Activated CD4-positive, alpha-beta T cell treated with anti-CD3 and anti-CD28 coated beads for 36 hours (primary cell): Measurements from ENCODE around the gene SZT2. TPM values are rescaled to one million over a fixed set of nuclear protein-coding genes. Genes with fewer than 3 reads are reported as not detected.
A peak's percentile ranks its signal among the peaks of the same experiment; 100 is the strongest.

Experiments used
- ATAC-seq: fragments of 200-7000 bp; cut with Tn5 transposase; one replicate; pipeline ENCODE4 v1.10.0; 2021; ENCODE audit warnings: mild to moderate bottlenecking, moderate library complexity
- CTCF ChIA-PET: fragments of 350-600 bp; sonication (Branson Sonifier 250); formaldehyde crosslinking; loops from one replicate; lab custom pipeline; 2021; ENCODE audit warnings: antibody characterized with exemption; lab: Charles Lee
- POLR2A ChIA-PET: fragments of 350-600 bp; sonication (Branson Sonifier 250); formaldehyde crosslinking; loops from one replicate; lab custom pipeline; 2021; ENCODE audit warnings: antibody characterized with exemption, inconsistent platforms; lab: Charles Lee
- DNase-seq: peaks from one replicate; pipeline ENCODE4 v3.0.0-alpha.2; 2020
- H3K27ac Mint-ChIP-seq: one replicate; pipeline ENCODE4 v1.8.0; 2021; ENCODE audit warnings: mixed read lengths
- H3K27me3 Mint-ChIP-seq: one replicate; pipeline ENCODE4 v1.8.0; 2021; ENCODE audit warnings: mixed read lengths
- H3K36me3 Mint-ChIP-seq: one replicate; pipeline ENCODE4 v1.8.0; 2021; ENCODE audit warnings: low read depth, mixed read lengths
- H3K4me1 Mint-ChIP-seq: one replicate; pipeline ENCODE4 v1.8.0; 2021; ENCODE audit warnings: mixed read lengths
- H3K4me3 Mint-ChIP-seq: one replicate; pipeline ENCODE4 v1.8.0; 2021; ENCODE audit warnings: mild to moderate bottlenecking, moderate library complexity, mixed read lengths
- H3K9me3 Mint-ChIP-seq: one replicate; pipeline ENCODE4 v1.8.0; 2021; ENCODE audit warnings: low read depth, mixed read lengths
- intact Hi-C, 2 experiments: fragments of 100-400 bp; cut with DNase I in 1 of 2; cut with micrococcal nuclease in 1 of 2; formaldehyde crosslinking; loops; one replicate each; pipeline versions ENCODE4 v1.14.2 to v1.15.1; 2022 to 2024; cut with DNase I, micrococcal nuclease
- total RNA-seq, 2 experiments: library from RNA; stranded (reverse); gene quantifications; one replicate each; pipeline ENCODE4 v1.2.3, GENCODE V29; 2021

Gene SZT2
- total RNA-seq, 2 experiments from 2014 or later = 33.6 to 36.3 TPM

- intact Hi-C loops = no loop called here
- ChIA-PET CTCF (no interaction called here), POLR2A (no interaction called here)
- peaks cover 31% of the 10 kb centered on the region for H3K36me3 Mint-ChIP-seq
- ATAC-seq (no peak), DNase-seq (peak; percentile 1)
- no peak overlapping the region for H3K27ac Mint-ChIP-seq
- H3K27me3 Mint-ChIP-seq = no peaks in the 10 kb centered on the region
- H3K4me1 Mint-ChIP-seq = no peaks in the 10 kb centered on the region
- no peak overlapping the region for H3K4me3 Mint-ChIP-seq
- H3K9me3 Mint-ChIP-seq = no peaks in the 10 kb centered on the region
Measured at GRCh38 chr1:43436371-43436770, 46.7 kb downstream of the SZT2 start.

- Mint-ChIP-seq H3K4me3 (no peak overlapping the region), H3K36me3 (peaks cover 28% of the 10 kb centered on the region), H3K4me1 (no peaks in the 10 kb centered on the region), H3K27me3 (no peaks in the 10 kb centered on the region), H3K27ac (no peak overlapping the region), H3K9me3 (no peaks in the 10 kb centered on the region)
- ATAC-seq (no peak), DNase-seq (peak; percentile 1)
- POLR2A ChIA-PET = no interaction called here
- intact Hi-C loops = no loop called here
- CTCF ChIA-PET = interaction anchor here (1.0 kb wide), 1 partner anchor 17 kb away, joined by 7 read pairs; the partner anchor contains the start of gene HYI
Measured at GRCh38 chr1:43437031-43437973, 47.6 kb downstream of the SZT2 start.

GRCh38 chr1:43438006-43438405, 48.3 kb downstream of the SZT2 start:
- DNase-seq (peak; percentile 1), ATAC-seq (no peak)
- intact Hi-C loops = no loop called here
- Mint-ChIP-seq H3K4me1 (no peaks in the 10 kb centered on the region), H3K36me3 (peaks cover 29% of the 10 kb centered on the region), H3K27ac (no peak overlapping the region), H3K4me3 (no peak overlapping the region), H3K27me3 (no peaks in the 10 kb centered on the region), H3K9me3 (no peaks in the 10 kb centered on the region)
- CTCF ChIA-PET = interaction anchor here (1.0 kb wide), 1 partner anchor 17 kb away, joined by 7 read pairs; the partner anchor contains the start of gene HYI
- POLR2A ChIA-PET = no interaction called here

- no peaks in the 10 kb centered on the region for H3K9me3 Mint-ChIP-seq
- peaks cover 31% of the 10 kb centered on the region for H3K36me3 Mint-ChIP-seq
- H3K4me3 Mint-ChIP-seq = no peak overlapping the region
- POLR2A ChIA-PET = no interaction called here
- ATAC-seq (no peak), DNase-seq (no peak)
- no peaks in the 10 kb centered on the region for H3K27me3 Mint-ChIP-seq
- H3K4me1 Mint-ChIP-seq = no peaks in the 10 kb centered on the region
- CTCF ChIA-PET = interaction anchor here (1.0 kb wide), 1 partner anchor 16 kb away, joined by 7 read pairs; the partner anchor contains the start of gene HYI
- intact Hi-C loops = no loop called here
- H3K27ac Mint-ChIP-seq = no peak overlapping the region
Measured at GRCh38 chr1:43438576-43438952, 48.9 kb downstream of the SZT2 start.

- Mint-ChIP-seq H3K9me3 (no peaks in the 10 kb centered on the region), H3K36me3 (peaks cover 35% of the 10 kb centered on the region), H3K27me3 (no peaks in the 10 kb centered on the region), H3K4me1 (no peaks in the 10 kb centered on the region), H3K27ac (no peak overlapping the region), H3K4me3 (no peak overlapping the region)
- CTCF ChIA-PET = no interaction called here
- DNase-seq (no peak), ATAC-seq (no peak)
- intact Hi-C loops = no loop called here
- POLR2A ChIA-PET = no interaction called here
Measured at GRCh38 chr1:43438953-43439581, 49.4 kb downstream of the SZT2 start.

- H3K4me3 Mint-ChIP-seq = no peak overlapping the region
- intact Hi-C loops = no loop called here
- no peaks in the 10 kb centered on the region for H3K27me3 Mint-ChIP-seq
- no peaks in the 10 kb centered on the region for H3K9me3 Mint-ChIP-seq
- ATAC-seq (no peak), DNase-seq (no peak)
- H3K27ac Mint-ChIP-seq = no peak overlapping the region
- POLR2A ChIA-PET = no interaction called here
- H3K36me3 Mint-ChIP-seq = peaks cover 37% of the 10 kb centered on the region
- H3K4me1 Mint-ChIP-seq = no peaks in the 10 kb centered on the region
- CTCF ChIA-PET = interaction anchor here (0.6 to 0.7 kb wide), 2 partner anchors 25 to 214 kb away, joined by 3 read pairs; no protein-coding TSS in a partner anchor
Measured at GRCh38 chr1:43439781-43440180, 50.1 kb downstream of the SZT2 start.

GRCh38 chr1:43440358-43440757, 50.7 kb downstream of the SZT2 start:
- ATAC-seq = no peak
- CTCF ChIA-PET = interaction anchor here (0.7 to 1.6 kb wide), 2 partner anchors 14 to 25 kb away, joined by 3 to 5 read pairs; no protein-coding TSS in a partner anchor
- H3K36me3 Mint-ChIP-seq = peaks cover 38% of the 10 kb centered on the region
- intact Hi-C loops = no loop called here
- H3K4me3 Mint-ChIP-seq = no peak overlapping the region
- no peaks in the 10 kb centered on the region for H3K4me1 Mint-ChIP-seq
- no peaks in the 10 kb centered on the region for H3K9me3 Mint-ChIP-seq
- POLR2A ChIA-PET = no interaction called here
- no peak overlapping the region for H3K27ac Mint-ChIP-seq
- no peaks in the 10 kb centered on the region for H3K27me3 Mint-ChIP-seq
- no peak for DNase-seq

GRCh38 chr1:43441166-43441893, 51.6 kb downstream of the SZT2 start:
- ATAC-seq (no peak), DNase-seq (no peak)
- no peaks in the 10 kb centered on the region for H3K4me1 Mint-ChIP-seq
- H3K27me3 Mint-ChIP-seq = no peaks in the 10 kb centered on the region
- intact Hi-C loops = no loop called here
- H3K4me3 Mint-ChIP-seq = no peak overlapping the region
- no peaks in the 10 kb centered on the region for H3K9me3 Mint-ChIP-seq
- ChIA-PET POLR2A (no interaction called here), CTCF (interaction anchor here (1.6 kb wide), 1 partner anchor 13 kb away, joined by 5 read pairs; no protein-coding TSS in a partner anchor)
- no peak overlapping the region for H3K27ac Mint-ChIP-seq
- peaks cover 34% of the 10 kb centered on the region for H3K36me3 Mint-ChIP-seq

- no peak overlapping the region for H3K4me3 Mint-ChIP-seq
- no peaks in the 10 kb centered on the region for H3K27me3 Mint-ChIP-seq
- ChIA-PET CTCF (interaction anchor here (0.6 to 1.6 kb wide), 3 partner anchors 11 to 222 kb away, joined by 3 to 5 read pairs (median 3); no protein-coding TSS in a partner anchor), POLR2A (no interaction called here)
- H3K27ac Mint-ChIP-seq = no peak overlapping the region
- H3K9me3 Mint-ChIP-seq = no peaks in the 10 kb centered on the region
- H3K36me3 Mint-ChIP-seq = peaks cover 36% of the 10 kb centered on the region
- no peaks in the 10 kb centered on the region for H3K4me1 Mint-ChIP-seq
- intact Hi-C loops = no loop called here
- DNase-seq (peak; percentile 3), ATAC-seq (no peak)
Measured at GRCh38 chr1:43441894-43442637, 52.4 kb downstream of the SZT2 start.

- Mint-ChIP-seq H3K27ac (no peak overlapping the region), H3K27me3 (no peaks in the 10 kb centered on the region), H3K9me3 (no peaks in the 10 kb centered on the region), H3K4me3 (no peak overlapping the region), H3K4me1 (no peaks in the 10 kb centered on the region), H3K36me3 (peaks cover 41% of the 10 kb centered on the region)
- peak; percentile 3 for DNase-seq
- ChIA-PET CTCF (interaction anchor here (0.6 to 1.1 kb wide), 4 partner anchors 11 to 616 kb away, joined by 3 to 5 read pairs (median 3); no protein-coding TSS in a partner anchor), POLR2A (no interaction called here)
- ATAC-seq = no peak
- intact Hi-C loops = no loop called here
Measured at GRCh38 chr1:43442756-43443155, 53.1 kb downstream of the SZT2 start.
